ENCODE results near the gene ASPDH.

Gene ASPDH

GRCh38 chr19:50513746-50514345 lies at the start of gene ASPDH:
Gene ASPDH, minus strand, starts transcription at chr19:50513913. Its CDS starts 90 bp downstream, at chr19:50513823.
- DNase-seq (ENCODE audit: low read depth in 2 of 2): no peak

GRCh38 chr19:50562996-50563395 lies 49.3 kb upstream of the ASPDH start:
- no peak for DNase-seq (ENCODE audit: low read depth in 2 of 2)

- DNase-seq (ENCODE audit: low read depth in 2 of 2): no peak
Measured at GRCh38 chr19:50562329-50562728, 48.6 kb upstream of the ASPDH start.

GRCh38 chr19:50559636-50560035 lies 45.9 kb upstream of the ASPDH start:
- DNase-seq (ENCODE audit: low read depth in 2 of 2): no peak

- no peak for DNase-seq (ENCODE audit: low read depth in 2 of 2)
Measured at GRCh38 chr19:50558449-50558848, 44.7 kb upstream of the ASPDH start.

GRCh38 chr19:50558039-50558438 lies 44.3 kb upstream of the ASPDH start:
- DNase-seq (ENCODE audit: low read depth in 2 of 2): no peak

GRCh38 chr19:50557009-50557613 lies 43.4 kb upstream of the ASPDH start:
- no peak for DNase-seq (ENCODE audit: low read depth in 2 of 2)

GRCh38 chr19:50556282-50557008 lies 42.7 kb upstream of the ASPDH start:
- DNase-seq (ENCODE audit: low read depth in 2 of 2): peak; percentile 15 to 19

- no peak for DNase-seq (ENCODE audit: low read depth in 2 of 2)
Measured at GRCh38 chr19:50555450-50556281, 42.0 kb upstream of the ASPDH start.

- no peak for DNase-seq (ENCODE audit: low read depth in 2 of 2)
Measured at GRCh38 chr19:50555033-50555432, 41.3 kb upstream of the ASPDH start.

- no peak for DNase-seq (ENCODE audit: low read depth in 2 of 2)
Measured at GRCh38 chr19:50554212-50554611, 40.5 kb upstream of the ASPDH start.

- no peak for DNase-seq (ENCODE audit: low read depth in 2 of 2)
Measured at GRCh38 chr19:50553134-50553703, 39.5 kb upstream of the ASPDH start.

- no peak for DNase-seq (ENCODE audit: low read depth in 2 of 2)
Measured at GRCh38 chr19:50552540-50552939, 38.8 kb upstream of the ASPDH start.

GRCh38 chr19:50551715-50552187 lies 38.0 kb upstream of the ASPDH start:
- DNase-seq (ENCODE audit: low read depth in 2 of 2): no peak

GRCh38 chr19:50551034-50551714 lies 37.5 kb upstream of the ASPDH start:
- no peak for DNase-seq (ENCODE audit: low read depth in 2 of 2)

GRCh38 chr19:50550594-50550966 lies 36.9 kb upstream of the ASPDH start:
- DNase-seq (ENCODE audit: low read depth in 2 of 2): no peak

GRCh38 chr19:50549927-50550593 lies 36.3 kb upstream of the ASPDH start:
- no peak for DNase-seq (ENCODE audit: low read depth in 2 of 2)

GRCh38 chr19:50549059-50549926 lies 35.6 kb upstream of the ASPDH start:
- no peak for DNase-seq (ENCODE audit: low read depth in 2 of 2)

- no peak for DNase-seq (ENCODE audit: low read depth in 2 of 2)
Measured at GRCh38 chr19:50548191-50549058, 34.7 kb upstream of the ASPDH start.
